ENCODE measurements around the gene ANK2.

ANK2 gene

DNA sequence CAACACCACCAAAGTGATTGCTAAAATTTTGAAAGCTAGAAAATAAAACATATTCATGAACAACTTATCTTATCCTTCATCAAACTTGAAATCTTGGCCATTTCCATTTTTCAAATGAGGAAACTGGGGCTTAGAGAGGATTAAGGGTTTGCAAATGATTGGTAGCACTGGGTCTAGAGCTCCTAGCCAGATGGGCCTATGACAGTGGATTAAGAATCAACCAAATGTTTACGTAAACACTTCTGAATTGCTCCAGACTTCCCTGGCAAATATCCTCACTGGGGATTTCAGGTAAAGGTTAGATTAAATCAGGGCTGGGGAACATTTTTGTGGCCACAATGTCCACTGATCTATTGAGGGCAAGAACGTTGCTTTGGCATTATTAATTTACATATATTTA, 241.2 kb downstream of the ANK2 start:
- Histone ChIP-seq H3K4me1 (ENCODE audit: insufficient read depth, low read length, severe bottlenecking) (no peaks in the 10 kb centered on the region), H3K79me2 (ENCODE audit: insufficient read depth, low read length) (no peaks in the 10 kb centered on the region), H3K27ac (ENCODE audit: low read depth, low read length, poor library complexity, severe bottlenecking) (no peak overlapping the region), H3K9me2 (ENCODE audit: low read depth, low read length) (no peaks in the 10 kb centered on the region), H3K36me3 (ENCODE audit: insufficient read depth, low read length) (no peaks in the 10 kb centered on the region), H2AFZ (ENCODE audit: low read length) (no peak overlapping the region), H3K4me2 (ENCODE audit: low read length) (no peak overlapping the region), H3F3A (ENCODE audit: insufficient read depth, low read length) (no peaks in the 10 kb centered on the region), H4K20me1 (ENCODE audit: insufficient read depth, low read length) (no peaks in the 10 kb centered on the region; the same call in 1 of the 2 replicates), H3K4me3 (ENCODE audit: low read depth, low read length, poor library complexity, severe bottlenecking) (no peak overlapping the region), H3K27me3 (ENCODE audit: insufficient read depth, low read length) (no peaks in the 10 kb centered on the region), H3K9me3 (ENCODE audit: low read length) (no peaks in the 10 kb centered on the region), H3K9ac (ENCODE audit: low read length) (no peak overlapping the region)
- TF ChIP-seq CTCF (IDR thresholded peaks at IDR 0.05; ENCODE audit: low read length), result no peak
- no peak for TF ChIP-seq EZH2 (IDR thresholded peaks at IDR 0.05; ENCODE audit: borderline replicate concordance, low read length)

GRCh38 chr4:113292371-113293042, 243.1 kb downstream of the ANK2 start:
- Histone ChIP-seq H3K27ac (ENCODE audit: low read depth, low read length, poor library complexity, severe bottlenecking) (no peak overlapping the region), H3K27me3 (ENCODE audit: insufficient read depth, low read length) (no peaks in the 10 kb centered on the region), H3K4me3 (ENCODE audit: low read depth, low read length, poor library complexity, severe bottlenecking) (no peak overlapping the region), H3K36me3 (ENCODE audit: insufficient read depth, low read length) (no peaks in the 10 kb centered on the region), H3K9me3 (ENCODE audit: low read length) (no peaks in the 10 kb centered on the region), H3K4me1 (ENCODE audit: insufficient read depth, low read length, severe bottlenecking) (no peaks in the 10 kb centered on the region), H4K20me1 (ENCODE audit: insufficient read depth, low read length) (no peaks in the 10 kb centered on the region; the same call in 1 of the 2 replicates), H3K9me2 (ENCODE audit: low read depth, low read length) (no peaks in the 10 kb centered on the region), H3K9ac (ENCODE audit: low read length) (no peak overlapping the region), H3F3A (ENCODE audit: insufficient read depth, low read length) (no peaks in the 10 kb centered on the region), H2AFZ (ENCODE audit: low read length) (no peak overlapping the region), H3K4me2 (ENCODE audit: low read length) (no peak overlapping the region), H3K79me2 (ENCODE audit: insufficient read depth, low read length) (no peaks in the 10 kb centered on the region)
- TF ChIP-seq CTCF (IDR thresholded peaks at IDR 0.05; ENCODE audit: low read length) (no peak), EZH2 (IDR thresholded peaks at IDR 0.05; ENCODE audit: borderline replicate concordance, low read length) (no peak)

DNA sequence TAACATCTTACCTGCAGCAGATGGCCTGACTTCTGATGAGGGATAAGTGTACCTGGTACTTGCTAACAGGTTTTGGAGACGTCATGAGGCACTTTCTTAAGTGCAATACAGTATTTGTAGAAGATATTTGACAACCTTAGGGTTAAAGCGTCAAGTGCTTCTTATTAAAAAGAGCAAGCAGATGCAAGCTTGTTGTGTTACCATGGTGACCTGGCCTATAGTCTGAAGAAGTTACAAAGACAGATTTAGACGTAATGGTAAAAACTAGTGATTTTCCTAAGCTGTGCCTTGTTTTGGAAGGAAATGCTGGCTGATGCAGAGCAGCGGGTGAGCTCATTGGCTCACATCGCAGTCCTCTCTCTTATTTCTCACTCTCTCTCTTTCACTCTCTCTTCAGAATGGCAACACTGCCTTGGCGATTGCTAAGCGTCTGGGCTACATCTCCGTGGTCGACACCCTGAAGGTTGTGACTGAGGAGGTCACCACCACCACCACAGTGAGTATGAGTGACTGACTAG, 243.6 kb downstream of the ANK2 start:
- Histone ChIP-seq H3F3A (ENCODE audit: insufficient read depth, low read length) (no peaks in the 10 kb centered on the region), H3K9ac (ENCODE audit: low read length) (no peak overlapping the region), H3K4me2 (ENCODE audit: low read length) (no peak overlapping the region), H3K79me2 (ENCODE audit: insufficient read depth, low read length) (no peaks in the 10 kb centered on the region), H3K9me3 (ENCODE audit: low read length) (no peaks in the 10 kb centered on the region), H4K20me1 (ENCODE audit: insufficient read depth, low read length) (no peaks in the 10 kb centered on the region; the same call in 1 of the 2 replicates), H2AFZ (ENCODE audit: low read length) (no peak overlapping the region), H3K4me3 (ENCODE audit: low read depth, low read length, poor library complexity, severe bottlenecking) (no peak overlapping the region), H3K36me3 (ENCODE audit: insufficient read depth, low read length) (no peaks in the 10 kb centered on the region), H3K9me2 (ENCODE audit: low read depth, low read length) (no peaks in the 10 kb centered on the region), H3K27ac (ENCODE audit: low read depth, low read length, poor library complexity, severe bottlenecking) (no peak overlapping the region), H3K4me1 (ENCODE audit: insufficient read depth, low read length, severe bottlenecking) (no peaks in the 10 kb centered on the region), H3K27me3 (ENCODE audit: insufficient read depth, low read length) (no peaks in the 10 kb centered on the region)
- TF ChIP-seq EZH2 (IDR thresholded peaks at IDR 0.05; ENCODE audit: borderline replicate concordance, low read length) (no peak), CTCF (IDR thresholded peaks at IDR 0.05; ENCODE audit: low read length) (no peak)

All from OCI-LY1 (cell line).